ENCODE results near the gene APP.

Gene APP

GRCh38 chr21:25967901-25968438, 202.6 kb downstream of the APP start:
- no peak for DNase-seq

GRCh38 chr21:25967181-25967900, 203.2 kb downstream of the APP start:
- DNase-seq, result no peak

DNA sequence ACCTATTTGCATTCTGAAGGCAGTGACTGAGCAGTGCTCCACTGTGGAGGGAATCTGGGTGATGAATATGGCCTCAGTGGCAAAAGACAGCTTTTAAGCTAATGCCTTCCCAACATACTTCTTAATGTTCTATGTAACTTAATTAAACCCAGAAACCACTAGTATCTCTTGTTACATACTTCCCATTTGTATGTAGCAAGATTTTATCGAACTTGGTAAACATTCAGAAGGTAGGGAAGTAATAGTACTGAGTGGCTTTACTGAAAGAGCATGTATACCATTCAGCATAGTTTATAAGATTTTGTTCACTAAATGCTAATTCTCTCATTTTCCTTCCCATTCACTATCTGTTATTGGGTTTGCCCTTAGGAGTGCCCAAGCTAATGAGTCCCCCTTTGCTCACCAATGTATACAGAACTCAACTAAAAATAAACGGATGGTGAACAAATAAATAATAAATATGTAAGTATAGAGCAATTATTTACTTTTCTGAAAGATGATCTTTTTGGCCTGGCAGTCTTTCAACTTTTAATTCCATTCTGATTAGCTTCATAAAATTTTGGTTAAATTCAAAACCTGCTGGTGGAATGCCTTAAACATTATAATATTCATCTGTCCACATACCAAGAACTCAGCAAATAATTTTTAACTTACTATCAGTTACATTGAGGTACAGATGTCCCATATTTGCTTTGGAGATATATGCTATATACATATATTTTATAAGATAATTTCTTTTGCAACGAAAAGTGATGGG, 204.4 kb downstream of the APP start:
- no peak for DNase-seq

GRCh38 chr21:25964926-25965325, 205.6 kb downstream of the APP start:
- no peak for DNase-seq

GRCh38 chr21:25964015-25964414, 206.6 kb downstream of the APP start:
- no peak for DNase-seq

DNA sequence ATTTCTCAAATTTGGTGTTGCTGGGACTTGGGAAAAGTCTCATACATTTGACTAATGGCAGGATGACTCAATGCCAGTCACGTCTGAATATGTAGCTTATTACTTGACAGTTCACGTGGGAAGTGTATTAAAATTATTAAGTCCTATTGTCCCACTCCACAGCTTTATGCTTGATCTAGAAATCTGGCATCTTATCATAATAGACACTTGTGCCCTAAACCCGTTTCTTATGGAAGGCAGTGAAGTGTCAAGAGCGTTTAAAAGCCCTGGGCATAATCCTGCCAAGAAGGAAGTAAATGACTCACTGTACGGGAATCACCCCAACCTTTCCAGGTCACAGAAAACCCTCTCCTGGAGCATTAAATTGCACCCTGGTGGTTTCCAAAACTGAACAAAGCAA, 207.4 kb downstream of the APP start:
- peak in 1 of 2 experiments; percentile 64 for DNase-seq

- DNase-seq, result no peak
Measured at GRCh38 chr21:25961042-25961441, 209.5 kb downstream of the APP start.

- no peak for DNase-seq
Measured at GRCh38 chr21:25960402-25960801, 210.2 kb downstream of the APP start.

DNA sequence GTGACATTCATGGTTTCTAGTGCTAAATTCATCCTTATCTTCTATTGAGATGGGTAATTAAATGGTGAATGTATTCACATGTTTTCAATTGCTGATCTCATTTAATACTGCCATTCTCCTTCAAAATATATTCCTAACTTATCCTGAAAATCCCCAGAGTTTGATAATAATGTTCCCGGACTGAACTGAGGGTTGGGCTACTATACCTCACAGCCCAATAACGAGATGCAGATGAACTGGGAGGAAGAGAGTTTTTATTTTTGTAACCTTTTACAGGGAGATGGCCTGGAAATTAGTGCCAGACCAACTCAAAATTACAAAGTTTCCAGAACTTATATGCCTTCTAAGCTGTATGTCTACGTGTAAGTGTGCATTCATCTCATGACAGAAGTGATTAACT, 210.8 kb downstream of the APP start:
- DNase-seq, result no peak

- no peak for DNase-seq
Measured at GRCh38 chr21:25956993-25957714, 213.4 kb downstream of the APP start.

DNA sequence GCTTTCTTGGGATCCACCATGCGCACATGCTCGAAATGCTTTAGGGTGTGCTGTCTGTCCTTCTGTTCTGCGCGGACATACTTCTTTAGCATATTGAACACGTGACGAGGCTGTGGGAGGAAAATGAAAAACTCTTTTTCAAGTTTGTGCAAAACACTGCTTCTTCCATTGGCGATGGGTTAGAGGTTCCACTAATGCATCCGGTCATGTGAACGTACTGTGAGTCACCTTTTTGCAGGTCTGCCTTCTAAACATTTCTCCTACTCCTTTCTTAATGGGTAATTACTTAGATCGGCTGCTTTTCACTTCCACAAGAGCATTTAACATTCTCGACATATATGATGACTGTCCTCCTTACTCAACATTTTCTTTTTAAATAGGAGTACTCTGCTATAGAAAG, 214.9 kb downstream of the APP start:
- no peak for DNase-seq

DNA sequence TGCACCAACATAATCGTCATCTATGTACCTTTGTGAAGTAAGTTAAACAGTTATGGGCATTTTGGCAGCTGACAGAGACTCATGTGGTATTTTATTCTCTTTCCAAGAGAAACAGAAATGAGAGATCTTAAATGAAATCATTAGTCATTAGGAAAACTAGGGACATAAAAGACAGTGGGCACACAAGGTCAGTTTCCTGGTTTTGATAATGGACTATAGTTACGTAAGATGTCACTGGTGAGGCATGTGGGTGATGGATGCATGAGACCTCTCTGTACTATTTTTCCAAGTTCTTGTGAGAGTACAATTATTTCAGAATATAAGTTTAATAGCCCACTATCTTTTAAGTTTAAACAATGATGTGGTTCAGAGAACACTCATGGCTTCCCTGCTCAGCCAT, 216.9 kb downstream of the APP start:
- DNase-seq, result no peak

- peak in 1 of 2 experiments; percentile 27 for DNase-seq
Measured at GRCh38 chr21:25953196-25953595, 217.4 kb downstream of the APP start.

GRCh38 chr21:25952306-25952705, 218.3 kb downstream of the APP start:
- no peak for DNase-seq

DNA sequence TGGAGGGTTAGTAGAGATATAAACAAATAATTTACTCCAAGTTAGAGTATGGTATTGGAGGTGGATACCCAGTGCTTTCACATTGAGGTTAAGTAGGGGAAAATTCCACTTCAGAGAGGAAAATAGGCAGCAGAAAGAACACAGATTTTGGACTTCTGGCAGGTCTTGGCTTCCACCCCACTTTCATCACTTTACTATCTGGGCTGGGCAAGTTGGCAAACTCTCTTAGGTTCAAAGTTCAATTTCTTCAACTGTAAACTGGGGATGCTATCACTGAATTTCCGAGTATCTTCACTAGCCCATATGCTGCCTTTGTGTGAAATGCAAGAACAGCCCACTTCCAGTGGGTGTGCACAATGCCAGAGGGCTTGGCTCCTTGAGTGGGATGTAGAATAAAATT, 220.9 kb downstream of the APP start:
- peak; percentile 37 to 69 for DNase-seq

DNA sequence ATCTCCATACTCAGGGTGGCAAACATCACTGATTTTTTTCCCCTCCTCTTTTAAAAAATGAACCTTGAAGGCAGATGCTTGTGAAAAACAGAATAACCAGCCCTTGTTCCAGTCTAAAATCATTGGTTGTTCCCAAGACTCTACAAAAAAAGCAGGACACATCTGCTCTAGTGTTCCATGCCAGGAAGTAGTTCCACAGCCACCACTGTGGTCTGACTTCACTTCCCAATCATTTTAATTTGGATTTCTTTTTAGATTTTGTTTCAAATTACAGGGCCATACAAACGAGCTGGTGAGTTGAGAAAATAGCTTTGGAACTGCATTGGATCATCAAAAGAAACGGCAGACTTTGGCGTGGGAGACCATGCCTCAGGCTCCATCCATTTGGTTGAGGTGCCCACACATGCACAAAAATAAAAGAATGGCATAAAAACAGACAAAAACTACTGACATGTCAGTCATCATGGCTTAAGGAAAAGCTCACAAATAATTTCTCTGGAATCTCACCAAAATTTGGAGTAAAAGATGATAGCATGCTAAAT, 225.8 kb downstream of the APP start:
- DNase-seq, result peak; percentile 91 to 92

DNA sequence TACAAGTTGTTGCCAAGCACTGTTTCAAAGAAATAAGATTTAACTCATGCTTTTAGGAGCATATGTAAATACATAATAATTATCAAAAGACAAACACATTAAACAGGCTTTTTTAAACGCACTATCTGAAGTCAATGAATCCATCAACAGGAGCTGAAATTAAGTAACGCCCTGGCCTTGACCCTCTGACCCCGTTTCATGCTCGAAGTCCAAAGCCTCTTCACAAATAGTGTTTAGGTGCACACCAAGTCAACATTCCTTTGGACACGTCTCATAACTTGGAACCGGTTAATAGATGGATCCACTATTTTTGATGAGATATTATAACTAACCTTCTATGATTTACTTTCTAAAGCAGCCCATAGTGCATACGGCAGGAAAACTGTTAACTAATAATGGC, 226.5 kb downstream of the APP start:
- no peak for DNase-seq

- peak in 1 of 2 experiments; percentile 33 for DNase-seq
Measured at GRCh38 chr21:25942135-25942534, 228.4 kb downstream of the APP start.

- DNase-seq, result peak; percentile 84 to 87
Measured at GRCh38 chr21:25939396-25939761, 231.2 kb downstream of the APP start.

DNA sequence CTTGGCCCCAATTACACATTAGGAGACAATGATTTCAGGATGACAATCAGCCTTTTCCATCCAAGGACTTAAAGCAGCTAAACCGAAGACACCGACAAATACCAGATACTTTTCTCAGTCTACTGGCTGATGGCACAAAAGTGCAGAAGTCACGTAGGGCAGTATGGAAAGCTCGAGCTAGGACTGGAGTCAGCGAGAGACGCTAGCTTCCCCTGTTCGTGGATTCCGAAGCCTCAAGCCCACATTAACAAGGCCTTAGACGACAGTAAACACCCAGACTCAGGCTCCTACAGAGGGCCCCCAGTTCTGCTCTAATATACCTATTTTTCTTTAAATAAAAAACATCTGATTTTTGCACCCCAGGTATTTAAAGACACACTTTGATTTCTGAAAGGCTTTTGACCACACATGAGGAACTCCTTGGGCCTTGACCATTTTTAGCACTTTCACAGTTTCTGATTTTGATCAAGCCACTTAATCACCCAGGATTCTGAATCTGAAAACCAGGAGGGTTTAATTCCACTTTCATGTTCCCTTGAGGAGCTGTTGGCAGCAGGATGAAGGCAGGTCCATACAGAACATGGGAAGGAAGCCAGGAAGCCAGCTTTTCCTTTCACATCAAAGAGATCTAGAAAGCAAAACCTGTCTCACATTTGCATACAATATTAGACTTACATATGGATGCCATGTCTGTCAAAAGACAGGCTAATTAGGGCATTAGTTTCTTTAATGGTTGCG, 231.7 kb downstream of the APP start:
- peak; percentile 84 to 93 for DNase-seq

DNA sequence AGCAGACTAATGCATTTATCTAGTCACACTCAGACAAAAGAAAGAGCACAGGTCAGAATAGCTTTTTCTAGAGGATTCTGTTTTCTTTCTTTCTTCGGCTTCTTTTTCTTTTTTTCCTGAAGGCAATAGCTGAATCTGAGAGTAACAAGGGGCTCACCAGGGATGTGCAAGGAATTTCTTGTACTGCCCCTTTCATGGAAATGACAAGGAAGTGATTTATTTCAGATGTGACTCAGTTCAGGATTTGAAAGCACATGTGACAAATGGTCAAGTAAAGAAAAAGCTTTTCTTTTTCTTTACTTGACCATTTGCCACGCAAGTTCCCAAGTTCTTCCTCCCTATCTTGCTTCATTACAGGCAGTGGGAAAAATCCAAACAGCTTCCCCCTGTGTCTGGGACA, 233.8 kb downstream of the APP start:
- no peak for DNase-seq

GRCh38 chr21:25934771-25935224, 235.8 kb downstream of the APP start:
- DNase-seq, result peak in 1 of 2 experiments; percentile 22

All from NCI-H446 (cell line).